Left lung (tissue), 10 donors: ENCODE measurements around the gene CAPS. TPM values are rescaled to one million over a fixed set of nuclear protein-coding genes. Genes with fewer than 3 reads are reported as not detected.
"Not testable (repeated sequence)": the region's sequence is repeated elsewhere in the genome, so short reads cannot be mapped to it uniquely, and the experiment has no call there.

Experiments
- ATAC-seq: fragments of 200-7000 bp; cut with Tn5 transposase; one replicate; pipeline ENCODE4 v1.9.1; 2020; ENCODE audit warnings: moderate library complexity
- DNase-seq, 4 donors: peaks; one replicate each; pipeline ENCODE4 v3.0.0-alpha.2; 2013 to 2020
- H3K27ac ChIP-seq, 2 donors: fragments of 200-600 bp; sonication (generic) in 1 of 2; one replicate each; pipeline versions ENCODE4 v1.5.0 to v1.8.0; 2020 to 2021
- H3K27me3 ChIP-seq, 2 donors: fragments of 200-600 bp; sonication (generic) in 1 of 2; one replicate each; pipeline versions ENCODE4 v1.5.0 to v1.8.0; 2020 to 2021
- H3K36me3 ChIP-seq, 2 donors: fragments of 200-600 bp; sonication (generic) in 1 of 2; one replicate each; pipeline versions ENCODE4 v1.5.0 to v1.8.0; 2020 to 2021
- H3K4me1 ChIP-seq, 2 donors: fragments of 200-600 bp; one replicate each; pipeline ENCODE4 v1.8.0; 2021
- H3K4me3 ChIP-seq, 2 donors: fragments of 200-600 bp; sonication (generic) in 1 of 2; one replicate each; pipeline versions ENCODE4 v1.5.0 to v1.8.0; 2020 to 2021; ENCODE audit warnings: mild to moderate bottlenecking in 1 of 2
- H3K9me3 ChIP-seq, 2 donors: fragments of 200-600 bp; sonication (generic) in 1 of 2; one replicate each; pipeline versions ENCODE4 v1.5.0 to v1.8.0; 2020 to 2021
- CTCF ChIP-seq, 2 donors: fragments of 200-600 bp; sonication (generic) in 1 of 2; IDR thresholded peaks; one replicate each; pipeline versions ENCODE4 v1.5.0 to v1.8.0; 2021; ENCODE audit warnings: antibody characterized with exemption in 2 of 2
- intact Hi-C, 2 donors: fragments of 100-400 bp; cut with DNase I; formaldehyde crosslinking; loops; one replicate each; pipeline versions ENCODE4 v1.11.2 to v1.14.2; 2022
- polyA plus RNA-seq, 6 donors: library from polyadenylated mRNA; unstranded; fragments of 120-200 nt; gene quantifications; one replicate each; pipeline ENCODE4 v1.2.1, GENCODE V29; 2013; ENCODE audit not compliant: insufficient read length in 6 of 6
- total RNA-seq, 2 donors: library from RNA; stranded (reverse); fragmentation: NEBNext Ultra II Directional; extraction: Animal tissue kit (Norgen Biotek cat#: 25700); gene quantifications; one replicate each; pipeline ENCODE4 v1.2.1, GENCODE V29; 2021
- donor health status: DM: no; HTN: yes; CAD: no.
- donor health status: DM: no; HTN: no; CAD: no.

Gene CAPS
- total and polyA plus RNA-seq, 8 donors = 8.8 to 44.9 (median 28.3) TPM

GRCh38 chr19:5867201-5868136, 46.6 kb upstream of the CAPS start:
- Histone ChIP-seq H3K9me3 (no peaks in the 10 kb centered on the region), H3K36me3 (no peaks in the 10 kb centered on the region), H3K27ac (no peak overlapping the region), H3K4me3 (no peak overlapping the region), H3K4me1 (no peaks in the 10 kb centered on the region), H3K27me3 (no peaks in the 10 kb centered on the region)
- no peak for DNase-seq
- no peak for ATAC-seq
- no peak for TF ChIP-seq CTCF (IDR thresholded peaks at IDR 0.05)
- intact Hi-C loops = no loop called here

GRCh38 chr19:5870986-5871394, 43.1 kb upstream of the CAPS start:
- H3K27ac ChIP-seq = no peak overlapping the region
- intact Hi-C loops = no loop called here
- no peak for DNase-seq
- H3K9me3 ChIP-seq = no peaks in the 10 kb centered on the region
- no peak overlapping the region for H3K4me3 ChIP-seq
- no peak for TF ChIP-seq CTCF (IDR thresholded peaks at IDR 0.05)
- H3K4me1 ChIP-seq = no peaks in the 10 kb centered on the region
- peaks cover 0 to under 1% of the 10 kb centered on the region in 2 donors for H3K27me3 ChIP-seq
- no peak for ATAC-seq
- no peaks in the 10 kb centered on the region for H3K36me3 ChIP-seq

GRCh38 chr19:5873617-5874199, 40.3 kb upstream of the CAPS start:
- TF ChIP-seq CTCF (IDR thresholded peaks at IDR 0.05) = no peak
- Histone ChIP-seq H3K27ac (no peak overlapping the region), H3K9me3 (no peaks in the 10 kb centered on the region), H3K27me3 (peaks cover 0 to 27% of the 10 kb centered on the region in 2 donors), H3K4me3 (no peak overlapping the region), H3K4me1 (no peaks in the 10 kb centered on the region), H3K36me3 (no peaks in the 10 kb centered on the region)
- peak in 1 of 4 donors; percentile 29 for DNase-seq
- no peak for ATAC-seq
- intact Hi-C loops = no loop called here

- ATAC-seq, DNase-seq, H3K4me3 ChIP-seq, H3K4me1 ChIP-seq, H3K9me3 ChIP-seq, H3K36me3 ChIP-seq, H3K27ac ChIP-seq, intact Hi-C loops: not testable (repeated sequence)
- H3K27me3 ChIP-seq = peaks cover 0 to 35% of the 10 kb centered on the region in 2 donors
Observed at GRCh38 chr19:5874496-5874895, 39.6 kb upstream of the CAPS start.

- Histone ChIP-seq H3K27me3 (peaks cover 0 to 62% of the 10 kb centered on the region in 2 donors), H3K36me3 (no peaks in the 10 kb centered on the region)
- no peak for DNase-seq
Observed at GRCh38 chr19:5877427-5877826, 36.6 kb upstream of the CAPS start.

More at GRCh38 chr19:5877427-5877826, 36.6 kb upstream of the CAPS start:
- Histone ChIP-seq H3K9me3 (no peaks in the 10 kb centered on the region), H3K27ac (no peak overlapping the region), H3K4me1 (peaks cover 0 to 5% of the 10 kb centered on the region in 2 donors), H3K4me3 (no peak overlapping the region)
- ATAC-seq = no peak
- intact Hi-C loops = no loop called here
- TF ChIP-seq CTCF (IDR thresholded peaks at IDR 0.05) = no peak
